HepG2 (cell line): ENCODE measurements around the gene CA7. TPM values are rescaled to one million over a fixed set of nuclear protein-coding genes. Genes with fewer than 3 reads are reported as not detected.

Experiments used
- ATAC-seq: fragments of 200-7000 bp; cut with Tn5 transposase; 3 replicates; pipeline ENCODE4 v1.9.1; 2020; ENCODE audit warnings: mild to moderate bottlenecking, moderate library complexity
- BruUV-seq: library from RNA; stranded (reverse); fragments of 400-500 nt; replicated peaks from 2 replicates; lab custom pipeline; 2021; lab: Mats Ljungman, UMichigan
- CTCF ChIA-PET: fragments of 300-600 bp; formaldehyde crosslinking; extraction: SDS; loops from one replicate; lab custom pipeline; 2021; ENCODE audit warnings: low total read pairs, inconsistent platforms, low intra/inter-chr PET ratio; lab: Yijun Ruan, JAX
- POLR2A ChIA-PET: fragments of 350-600 bp; sonication (Branson Sonifier 250); formaldehyde crosslinking; loops from one replicate; lab custom pipeline; 2020; ENCODE audit warnings: antibody characterized with exemption, inconsistent platforms; lab: Yijun Ruan, JAX
- DNase-seq: peaks from one replicate; pipeline ENCODE4 v3.0.0-alpha.2; 2015; ENCODE audit warnings: low spot score
- FAIRE-seq: peaks from 3 replicates; lab custom pipeline; 2011; peaks lifted over from hg19 to GRCh38; lab: Jason Lieb, UNC
- H2AFZ ChIP-seq: one replicate; pipeline ENCODE4 v1.6.1; 2011; ENCODE audit warnings: low read length, inconsistent platforms
- H3K27ac ChIP-seq: fragments of 300-600 bp; 3 replicates; pipeline ENCODE4 v1.8.0; 2011; ENCODE audit warnings: mixed run types, mild to moderate bottlenecking, mixed read lengths, low read length, inconsistent platforms; ENCODE audit not compliant: insufficient read depth; ENCODE audit errors: extremely low read length
- H3K27me3 ChIP-seq, 2 experiments: fragments of 200-600 bp in 1 of 2; 2 replicates in 1 of 2; 3 replicates in 1 of 2; pipeline versions ENCODE4 v1.6.0 to v1.8.0; 2011; ENCODE audit warnings: low read length in 2 of 2, mild to moderate bottlenecking in 2 of 2, moderate library complexity in 2 of 2, inconsistent platforms in 1 of 2; ENCODE audit not compliant: insufficient read depth in 2 of 2, control insufficient read depth in 1 of 2
- H3K36me3 ChIP-seq, 2 experiments: fragments of 200-600 bp in 1 of 2; replicated peaks in 1 of 2; 2 replicates in 1 of 2; 3 replicates in 1 of 2; pipeline versions ENCODE4 v1.5.1 to v1.8.0; 2011; ENCODE audit warnings: low read length in 2 of 2, inconsistent platforms in 1 of 2; ENCODE audit not compliant: insufficient read depth in 2 of 2, control insufficient read depth in 1 of 2
- H3K4me1 ChIP-seq: 2 replicates; pipeline ENCODE4 v1.5.1; 2012; ENCODE audit warnings: low read length, inconsistent platforms; ENCODE audit not compliant: insufficient read depth
- H3K4me2 ChIP-seq: 2 replicates; pipeline ENCODE4 v1.6.0; 2011; ENCODE audit warnings: low read depth, low read length, inconsistent platforms
- H3K4me3 ChIP-seq, 3 experiments: fragments of 200-600 bp in 1 of 3; sonication (generic), shearing (Covaris generic) in 1 of 3; replicated peaks in 1 of 3; 2 replicates each; pipeline ENCODE4 v1.5.1; 2011 to 2016; ENCODE audit warnings: low read length in 3 of 3, inconsistent platforms in 2 of 3, low read depth in 2 of 3, mild to moderate bottlenecking in 2 of 3, control low read depth in 1 of 3, mixed read lengths in 1 of 3; ENCODE audit not compliant: insufficient read depth in 1 of 3
- H3K79me2 ChIP-seq: one replicate; pipeline ENCODE4 v1.6.1; 2011; ENCODE audit warnings: low read length, inconsistent platforms; ENCODE audit not compliant: insufficient read depth
- H3K9ac ChIP-seq: 2 replicates; pipeline ENCODE4 v1.6.0; 2011; ENCODE audit warnings: mild to moderate bottlenecking, low read depth, low read length, inconsistent platforms; ENCODE audit not compliant: insufficient read depth
- H3K9me3 ChIP-seq: 2 replicates; pipeline ENCODE4 v1.5.1; 2012; ENCODE audit warnings: mild to moderate bottlenecking, low read length
- H4K20me1 ChIP-seq: 2 replicates; pipeline ENCODE4 v1.6.0; 2011; ENCODE audit warnings: inconsistent platforms, mild to moderate bottlenecking, low read length, moderate library complexity; ENCODE audit not compliant: insufficient read depth
- CCDC6 ChIP-seq: sonication (generic); formaldehyde crosslinking; IDR thresholded peaks from 2 replicates; pipeline ENCODE4 v1.8.1; 2022; ENCODE audit warnings: mild to moderate bottlenecking, missing genetic modification reagents, moderate library complexity
- CENPT ChIP-seq: sonication (generic); formaldehyde crosslinking; IDR thresholded peaks from 2 replicates; pipeline ENCODE4 v1.8.0; 2022; ENCODE audit warnings: low read depth, mild to moderate bottlenecking, moderate library complexity, missing genetic modification reagents
- HMG20A ChIP-seq: IDR thresholded peaks from 2 replicates; pipeline ENCODE4 v1.6.1; 2016; ENCODE audit warnings: borderline replicate concordance
- TP53 ChIP-seq: sonication (generic); formaldehyde crosslinking; conservative IDR thresholded peaks from 2 replicates; pipeline ENCODE4 v1.4.0; 2020; ENCODE audit warnings: missing genetic modification reagents
- ZFP36 ChIP-seq: fragments of 150-350 bp; IDR thresholded peaks from 2 replicates; pipeline ENCODE4 v1.6.1; 2018; ENCODE audit warnings: borderline replicate concordance, low read length, low read depth; ENCODE audit not compliant: partially characterized antibody
- ZNF646 ChIP-seq: sonication (generic); formaldehyde crosslinking; IDR thresholded peaks from 2 replicates; pipeline ENCODE4 v1.9.0; 2021; ENCODE audit warnings: mild to moderate bottlenecking, missing genetic modification reagents
- WGBS: methylation state at CpG from one replicate; pipeline ENCODE4 v1.1.6; 2017; ENCODE audit warnings: low lambda C conversion rate; 5-methylcytosine and 5-hydroxymethylcytosine counted together
- in situ Hi-C: cut with HindIII; loops from 2 replicates; pipeline ENCODE4 v1.10.0; 2017; ENCODE audit warnings: low pct_unique_long_range_greater_than_20kb; ENCODE audit not compliant: extremely low pct_ligation_motif_present
- intact Hi-C: fragments of 100-400 bp; cut with micrococcal nuclease; formaldehyde crosslinking; loops from one replicate; pipeline ENCODE4 v1.10.0; 2022; ENCODE audit not compliant: unreplicated experiment
- polyA plus RNA-seq, 8 experiments: library from polyadenylated mRNA; depleted of rRNA in 3 of 8; stranded (reverse) in 7 of 8; unstranded in 1 of 8; fragments of >200 nt; fragmentation: Illumina TruSeq in 4 of 8; extraction: Trizol in 4 of 8; gene quantifications; 2 replicates each; pipeline versions ENCODE4 v1.2.1 to v1.2.3, GENCODE V29; 2011 to 2016; ENCODE audit warnings: low read depth in 4 of 8, missing spikeins in 1 of 8, mixed read lengths in 1 of 8; ENCODE audit not compliant: insufficient read depth in 1 of 8
- total RNA-seq, 5 experiments: library from RNA; depleted of rRNA; stranded (reverse); fragments of >200 nt; fragmentation: Illumina TruSeq; extraction: Trizol; gene quantifications; 2 replicates each; pipeline ENCODE4 v1.2.3, GENCODE V29; 2016; ENCODE audit warnings: low read depth in 1 of 5
- TF ChIP-seq, protein P1 (sequence below): sonication (generic); formaldehyde crosslinking; IDR thresholded peaks from 2 replicates; pipeline ENCODE4 v1.5.1; 2020; ENCODE audit warnings: missing genetic modification reagents, mild to moderate bottlenecking, borderline replicate concordance
- TF ChIP-seq, protein P2 (sequence below): conservative IDR thresholded peaks from 2 replicates; pipeline ENCODE4 v1.6.1; 2018; ENCODE audit warnings: missing genetic modification reagents

The CA7 gene
- total and polyA plus RNA-seq, 2 of the 13 experiments (the other 11 are each of a cell fraction or from before 2014, with no cell fraction given), result not detected

- no peaks in the 10 kb centered on the region for H4K20me1 ChIP-seq
- peak overlapping the region; percentile 94 for H3K4me2 ChIP-seq
- H2AFZ ChIP-seq, result peak overlapping the region; percentile 78
- intact Hi-C loops (loop anchor here (1.0 to 5.0 kb wide), 3 partner anchors 145 to 265 kb away; no protein-coding TSS in a partner anchor), in situ Hi-C loops (loop anchor here (25.0 kb wide), 1 partner anchor 461 kb away; no protein-coding TSS in a partner anchor)
- H3K27ac ChIP-seq, result no peak overlapping the region
- no peaks in the 10 kb centered on the region for H3K79me2 ChIP-seq
- BruUV-seq, result no TSS peak
- peak; percentile 92 for ATAC-seq
- no peak overlapping the region for H3K9ac ChIP-seq
- peak overlapping the region; percentile 18 to 66 (median 41) for H3K4me3 ChIP-seq
- H3K9me3 ChIP-seq, result no peaks in the 10 kb centered on the region
- WGBS, result 17% methylated on average over 22 of the region's 39 CpGs
- POLR2A ChIA-PET, result interaction anchor here (0.7 to 1.7 kb wide), 4 partner anchors 33 to 321 kb away, joined by 3 to 13 read pairs (median 4); partner anchors contain the start of genes CKLF, DYNC1LI2 and NAE1
- peaks cover 35% of the 10 kb centered on the region for H3K4me1 ChIP-seq
- peak; percentile 88 for FAIRE-seq
- peak; percentile 77 for DNase-seq
- H3K27me3 ChIP-seq, result peaks cover 0 to 8% of the 10 kb centered on the region in 2 experiments; a peak in 2 of 5 replicates
- H3K36me3 ChIP-seq, result no peaks in the 10 kb centered on the region
- CTCF ChIA-PET, result interaction anchor here (1.0 kb wide), 1 partner anchor 42 kb away, joined by 4 read pairs; no protein-coding TSS in a partner anchor
- no peak for TF ChIP-seq ZNF646 (CRISPR knock-in tag)
- no peak for TF ChIP-seq HMG20A (CRISPR knock-in tag)
- TF ChIP-seq, protein P1, sequence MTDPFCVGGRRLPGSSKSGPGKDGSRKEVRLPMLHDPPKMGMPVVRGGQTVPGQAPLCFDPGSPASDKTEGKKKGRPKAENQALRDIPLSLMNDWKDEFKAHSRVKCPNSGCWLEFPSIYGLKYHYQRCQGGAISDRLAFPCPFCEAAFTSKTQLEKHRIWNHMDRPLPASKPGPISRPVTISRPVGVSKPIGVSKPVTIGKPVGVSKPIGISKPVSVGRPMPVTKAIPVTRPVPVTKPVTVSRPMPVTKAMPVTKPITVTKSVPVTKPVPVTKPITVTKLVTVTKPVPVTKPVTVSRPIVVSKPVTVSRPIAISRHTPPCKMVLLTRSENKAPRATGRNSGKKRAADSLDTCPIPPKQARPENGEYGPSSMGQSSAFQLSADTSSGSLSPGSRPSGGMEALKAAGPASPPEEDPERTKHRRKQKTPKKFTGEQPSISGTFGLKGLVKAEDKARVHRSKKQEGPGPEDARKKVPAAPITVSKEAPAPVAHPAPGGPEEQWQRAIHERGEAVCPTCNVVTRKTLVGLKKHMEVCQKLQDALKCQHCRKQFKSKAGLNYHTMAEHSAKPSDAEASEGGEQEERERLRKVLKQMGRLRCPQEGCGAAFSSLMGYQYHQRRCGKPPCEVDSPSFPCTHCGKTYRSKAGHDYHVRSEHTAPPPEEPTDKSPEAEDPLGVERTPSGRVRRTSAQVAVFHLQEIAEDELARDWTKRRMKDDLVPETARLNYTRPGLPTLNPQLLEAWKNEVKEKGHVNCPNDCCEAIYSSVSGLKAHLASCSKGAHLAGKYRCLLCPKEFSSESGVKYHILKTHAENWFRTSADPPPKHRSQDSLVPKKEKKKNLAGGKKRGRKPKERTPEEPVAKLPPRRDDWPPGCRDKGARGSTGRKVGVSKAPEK (CRISPR knock-in tag), result peak; percentile 95; the same call in 1 of the 2 replicates
- no peak for TF ChIP-seq TP53 (CRISPR knock-in tag)
- TF ChIP-seq ZFP36, result no peak
- TF ChIP-seq, protein P2, sequence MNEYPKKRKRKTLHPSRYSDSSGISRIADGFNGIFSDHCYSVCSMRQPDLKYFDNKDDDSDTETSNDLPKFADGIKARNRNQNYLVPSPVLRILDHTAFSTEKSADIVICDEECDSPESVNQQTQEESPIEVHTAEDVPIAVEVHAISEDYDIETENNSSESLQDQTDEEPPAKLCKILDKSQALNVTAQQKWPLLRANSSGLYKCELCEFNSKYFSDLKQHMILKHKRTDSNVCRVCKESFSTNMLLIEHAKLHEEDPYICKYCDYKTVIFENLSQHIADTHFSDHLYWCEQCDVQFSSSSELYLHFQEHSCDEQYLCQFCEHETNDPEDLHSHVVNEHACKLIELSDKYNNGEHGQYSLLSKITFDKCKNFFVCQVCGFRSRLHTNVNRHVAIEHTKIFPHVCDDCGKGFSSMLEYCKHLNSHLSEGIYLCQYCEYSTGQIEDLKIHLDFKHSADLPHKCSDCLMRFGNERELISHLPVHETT (CRISPR knock-in tag), result 0 out of 2 replicates have a peak, but pooled peaks have one; percentile 35
- TF ChIP-seq CENPT, result peak; percentile 51; the same call in 1 of the 2 replicates
- TF ChIP-seq CCDC6 (CRISPR knock-in tag), result no peak; the same call in 1 of the 2 replicates
Measured at GRCh38 chr16:66872943-66873684, 28.9 kb downstream of the CA7 start.
